B cell (primary cell): ENCODE data around the gene ISG15.
A peak's percentile ranks its signal among the peaks of the same experiment; 100 is the strongest.

ENCODE experiments used
- CTCF ChIP-seq: fragments of 200-600 bp; IDR thresholded peaks from one replicate; pipeline ENCODE4 v1.8.0; 2022; ENCODE audit warnings: antibody characterized with exemption, mild to moderate bottlenecking
- EZH2 ChIP-seq: IDR thresholded peaks from 2 replicates; pipeline ENCODE4 v1.6.1; 2012; ENCODE audit warnings: borderline replicate concordance, low read depth, mild to moderate bottlenecking, moderate library complexity, low read length; ENCODE audit not compliant: insufficient read depth, poor library complexity, severe bottlenecking

- TF ChIP-seq CTCF (peak; percentile 90), EZH2 (no peak)
Observed at GRCh38 chr1:983798-984475, 29.4 kb upstream of the ISG15 start.
